Astrocyte of the hippocampus (primary cell): ENCODE measurements around the gene CRTC1.

Source experiments
- DNase-seq: peaks from one replicate; pipeline ENCODE4 v3.0.0; 2011; ENCODE audit warnings: low read depth, low spot score

CRTC1 gene

GRCh38 chr19:18699403-18700054, 16.0 kb downstream of the CRTC1 start:
- no peak for DNase-seq

GRCh38 chr19:18700501-18701249, 17.2 kb downstream of the CRTC1 start:
- peak; percentile 79 for DNase-seq

- DNase-seq: no peak
Measured at GRCh38 chr19:18701250-18701608, 17.7 kb downstream of the CRTC1 start.

- DNase-seq: no peak
Measured at GRCh38 chr19:18704054-18704453, 20.6 kb downstream of the CRTC1 start.

GRCh38 chr19:18704971-18705370, 21.5 kb downstream of the CRTC1 start:
- no peak for DNase-seq

GRCh38 chr19:18708452-18709231, 25.2 kb downstream of the CRTC1 start:
- no peak for DNase-seq

- no peak for DNase-seq
Measured at GRCh38 chr19:18709546-18709945, 26.1 kb downstream of the CRTC1 start.

GRCh38 chr19:18710186-18710585, 26.7 kb downstream of the CRTC1 start:
- no peak for DNase-seq

GRCh38 chr19:18710996-18711751, 27.7 kb downstream of the CRTC1 start:
- DNase-seq: no peak

GRCh38 chr19:18711893-18712292, 28.4 kb downstream of the CRTC1 start:
- no peak for DNase-seq

- no peak for DNase-seq
Measured at GRCh38 chr19:18712981-18713380, 29.5 kb downstream of the CRTC1 start.

GRCh38 chr19:18713550-18714117, 30.2 kb downstream of the CRTC1 start:
- no peak for DNase-seq

- no peak for DNase-seq
Measured at GRCh38 chr19:18715416-18715815, 31.9 kb downstream of the CRTC1 start.

- no peak for DNase-seq
Measured at GRCh38 chr19:18716857-18717256, 33.4 kb downstream of the CRTC1 start.

GRCh38 chr19:18717601-18718000, 34.1 kb downstream of the CRTC1 start:
- DNase-seq: no peak

- no peak for DNase-seq
Measured at GRCh38 chr19:18718015-18718526, 34.6 kb downstream of the CRTC1 start.

GRCh38 chr19:18718846-18719458, 35.5 kb downstream of the CRTC1 start:
- DNase-seq: no peak

- peak; percentile 34 for DNase-seq
Measured at GRCh38 chr19:18719541-18719940, 36.1 kb downstream of the CRTC1 start.

GRCh38 chr19:18723871-18724377, 40.4 kb downstream of the CRTC1 start:
- DNase-seq: no peak
